ENCODE results near the gene ATR. TPM values are rescaled to one million over a fixed set of nuclear protein-coding genes. Genes with fewer than 3 reads are reported as not detected.

ATR gene
- total RNA-seq, 3 donors from 2014 or later, result 25.6 to 63.7 (median 39.0) TPM

DNA sequence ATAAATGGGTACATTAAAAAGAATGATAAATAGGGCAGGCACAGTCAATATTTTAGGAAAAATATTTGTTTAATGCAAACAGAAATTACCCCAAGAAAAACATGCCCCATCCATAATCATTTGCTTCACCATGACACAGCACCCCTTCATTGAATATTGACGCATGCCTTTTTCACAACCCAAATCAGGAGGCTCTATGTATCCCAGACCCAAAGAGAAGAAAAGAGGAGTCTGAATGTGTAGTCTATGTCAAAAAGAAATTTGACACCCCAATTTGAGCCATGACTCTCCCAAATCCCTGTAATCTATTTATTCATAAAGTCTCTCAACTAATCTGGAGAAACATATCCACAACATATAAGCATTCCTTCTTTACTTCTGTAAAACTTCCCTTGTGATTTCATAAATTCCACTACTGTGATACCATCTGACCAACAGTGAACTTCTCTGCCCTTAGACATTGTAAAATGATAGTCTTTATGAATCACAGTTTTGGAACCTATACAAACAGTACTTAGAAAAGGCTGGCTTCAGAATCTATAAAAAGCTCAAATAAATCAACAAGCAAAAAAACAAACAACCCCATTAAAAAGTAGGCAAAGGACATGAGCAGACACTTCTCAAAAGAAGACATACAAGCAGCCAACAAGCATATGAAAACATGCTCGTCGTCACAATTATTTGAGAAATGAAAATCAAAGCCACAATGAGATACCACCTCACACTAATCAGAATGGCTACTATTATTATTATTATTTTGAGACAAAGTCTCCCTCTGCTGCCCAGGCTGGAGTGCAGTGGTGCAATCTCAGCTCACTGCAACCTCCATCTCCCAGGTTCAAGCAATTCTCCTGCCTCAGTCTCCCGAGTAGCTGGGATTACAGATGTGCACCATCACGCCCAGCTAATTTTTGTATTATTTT lies 77.3 kb downstream of the ATR start:
- intact Hi-C loops (cut with DNase I; ENCODE audit: low total_unique reads), result no loop called here
- no peak for DNase-seq (ENCODE audit: low spot score in 2 of 2)
- no peaks in the 10 kb centered on the region for H3K4me1 ChIP-seq
- H3K27me3 ChIP-seq, result no peaks in the 10 kb centered on the region
- no peak overlapping the region for H3K4me3 ChIP-seq
- TF ChIP-seq POLR2AphosphoS5 (IDR thresholded peaks at IDR 0.05) (no peak), POLR2A (IDR thresholded peaks at IDR 0.05) (no peak)
- TF ChIP-seq, protein P1, sequence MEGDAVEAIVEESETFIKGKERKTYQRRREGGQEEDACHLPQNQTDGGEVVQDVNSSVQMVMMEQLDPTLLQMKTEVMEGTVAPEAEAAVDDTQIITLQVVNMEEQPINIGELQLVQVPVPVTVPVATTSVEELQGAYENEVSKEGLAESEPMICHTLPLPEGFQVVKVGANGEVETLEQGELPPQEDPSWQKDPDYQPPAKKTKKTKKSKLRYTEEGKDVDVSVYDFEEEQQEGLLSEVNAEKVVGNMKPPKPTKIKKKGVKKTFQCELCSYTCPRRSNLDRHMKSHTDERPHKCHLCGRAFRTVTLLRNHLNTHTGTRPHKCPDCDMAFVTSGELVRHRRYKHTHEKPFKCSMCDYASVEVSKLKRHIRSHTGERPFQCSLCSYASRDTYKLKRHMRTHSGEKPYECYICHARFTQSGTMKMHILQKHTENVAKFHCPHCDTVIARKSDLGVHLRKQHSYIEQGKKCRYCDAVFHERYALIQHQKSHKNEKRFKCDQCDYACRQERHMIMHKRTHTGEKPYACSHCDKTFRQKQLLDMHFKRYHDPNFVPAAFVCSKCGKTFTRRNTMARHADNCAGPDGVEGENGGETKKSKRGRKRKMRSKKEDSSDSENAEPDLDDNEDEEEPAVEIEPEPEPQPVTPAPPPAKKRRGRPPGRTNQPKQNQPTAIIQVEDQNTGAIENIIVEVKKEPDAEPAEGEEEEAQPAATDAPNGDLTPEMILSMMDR (IDR thresholded peaks at IDR 0.05), result no peak
- no peaks in the 10 kb centered on the region for H3K9me3 ChIP-seq
- no peaks in the 10 kb centered on the region for H3K36me3 ChIP-seq
- no peak overlapping the region for H3K27ac ChIP-seq

DNA sequence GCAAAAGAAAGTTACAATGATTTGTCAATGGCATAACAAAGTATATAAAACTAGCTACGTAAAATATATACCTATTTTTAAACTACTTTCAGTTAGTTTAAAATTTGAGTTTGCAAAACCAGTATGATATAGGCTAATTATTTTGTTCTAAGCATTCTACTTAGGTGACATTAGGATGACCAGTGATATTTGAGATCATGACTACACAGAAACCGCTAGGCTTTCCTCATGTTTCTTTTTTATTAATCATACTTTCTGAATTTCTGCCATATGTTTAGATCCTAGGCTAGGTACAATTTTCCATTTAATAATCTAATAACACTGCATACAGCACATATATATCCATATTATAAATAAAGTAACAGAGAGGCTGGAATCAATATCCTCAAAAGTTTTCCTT lies 78.3 kb downstream of the ATR start:
- no peaks in the 10 kb centered on the region for H3K36me3 ChIP-seq

DNA sequence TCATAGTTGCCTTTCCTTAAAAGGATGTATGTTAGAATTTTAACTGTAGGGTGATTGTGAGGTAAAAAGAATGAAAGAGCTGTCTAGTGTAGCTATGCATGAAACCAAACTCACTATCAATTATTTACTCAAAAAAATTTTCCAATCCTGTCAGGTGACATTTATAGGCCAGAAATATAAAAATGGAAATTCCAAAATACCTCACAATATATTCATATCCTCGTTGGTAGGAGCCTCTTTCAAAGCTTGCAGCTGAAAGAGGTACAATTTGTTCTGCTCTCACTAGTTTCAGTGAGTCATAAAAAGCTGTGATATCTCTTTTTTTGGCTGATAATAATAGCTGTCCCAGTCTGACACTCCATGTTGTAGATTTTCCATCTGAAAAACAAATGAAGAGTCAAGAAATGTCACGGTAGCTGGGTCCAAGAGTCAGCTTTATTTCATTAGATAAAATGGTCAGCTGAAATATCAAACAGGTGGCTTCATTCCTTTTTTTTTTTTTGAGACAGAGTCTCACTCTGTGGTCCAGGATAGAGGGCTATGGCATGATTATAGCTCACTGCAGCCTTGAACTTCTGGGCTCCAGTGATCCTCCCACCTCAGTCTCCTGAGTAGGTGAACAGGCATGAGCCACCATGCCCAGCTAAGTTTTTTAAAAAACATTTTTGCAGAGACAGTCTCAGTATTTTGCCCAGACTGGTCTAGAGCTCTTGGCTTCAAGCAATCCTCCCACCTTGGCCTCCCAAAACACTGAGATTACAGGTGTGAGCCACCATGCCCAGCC lies 79.9 kb downstream of the ATR start:
- intact Hi-C loops (cut with DNase I; ENCODE audit: low total_unique reads), result no loop called here
- no peaks in the 10 kb centered on the region for H3K9me3 ChIP-seq
- TF ChIP-seq POLR2A (IDR thresholded peaks at IDR 0.05) (no peak), POLR2AphosphoS5 (IDR thresholded peaks at IDR 0.05) (no peak)
- TF ChIP-seq, protein P1 (IDR thresholded peaks at IDR 0.05), result no peak
- H3K36me3 ChIP-seq, result no peaks in the 10 kb centered on the region
- no peak overlapping the region for H3K4me3 ChIP-seq
- H3K27me3 ChIP-seq, result no peaks in the 10 kb centered on the region
- H3K27ac ChIP-seq, result no peak overlapping the region
- DNase-seq (ENCODE audit: low spot score in 2 of 2), result no peak
- no peaks in the 10 kb centered on the region for H3K4me1 ChIP-seq

More for the DNA sequence above, 78.3 kb downstream of the ATR start:
- no peaks in the 10 kb centered on the region for H3K27me3 ChIP-seq
- no peak overlapping the region for H3K27ac ChIP-seq
- intact Hi-C loops (cut with DNase I; ENCODE audit: low total_unique reads), result no loop called here
- DNase-seq (ENCODE audit: low spot score in 2 of 2), result no peak
- no peak overlapping the region for H3K4me3 ChIP-seq
- TF ChIP-seq POLR2AphosphoS5 (IDR thresholded peaks at IDR 0.05) (no peak), POLR2A (IDR thresholded peaks at IDR 0.05) (no peak)
- TF ChIP-seq, protein P1 (IDR thresholded peaks at IDR 0.05), result no peak
- no peaks in the 10 kb centered on the region for H3K9me3 ChIP-seq
- no peaks in the 10 kb centered on the region for H3K4me1 ChIP-seq

DNA sequence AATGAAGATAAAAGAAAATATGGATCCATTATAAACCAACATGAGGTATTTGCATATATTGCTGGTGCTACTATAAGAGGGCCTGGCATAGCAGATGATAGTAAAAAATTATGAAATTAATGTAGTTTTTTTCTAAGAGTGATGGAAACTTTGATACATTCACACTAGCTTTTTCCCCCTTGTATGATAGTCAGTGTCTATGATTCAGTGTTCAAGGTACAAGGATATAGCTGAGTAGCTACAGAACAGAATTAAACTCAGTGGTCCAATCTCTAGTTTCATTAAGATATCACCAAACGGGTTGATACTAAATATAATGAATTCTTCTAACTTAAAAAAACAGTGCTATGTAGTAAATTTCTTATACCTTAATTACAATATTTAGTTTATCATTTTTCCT lies 80.8 kb downstream of the ATR start:
- intact Hi-C loops (cut with DNase I; ENCODE audit: low total_unique reads), result no loop called here
- no peak overlapping the region for H3K27ac ChIP-seq
- no peaks in the 10 kb centered on the region for H3K4me1 ChIP-seq
- DNase-seq (ENCODE audit: low spot score in 2 of 2), result no peak
- TF ChIP-seq POLR2AphosphoS5 (IDR thresholded peaks at IDR 0.05) (no peak), POLR2A (IDR thresholded peaks at IDR 0.05) (no peak)
- TF ChIP-seq, protein P1 (IDR thresholded peaks at IDR 0.05), result no peak
- no peak overlapping the region for H3K4me3 ChIP-seq
- H3K36me3 ChIP-seq, result no peaks in the 10 kb centered on the region
- no peaks in the 10 kb centered on the region for H3K27me3 ChIP-seq
- H3K9me3 ChIP-seq, result no peaks in the 10 kb centered on the region

DNA sequence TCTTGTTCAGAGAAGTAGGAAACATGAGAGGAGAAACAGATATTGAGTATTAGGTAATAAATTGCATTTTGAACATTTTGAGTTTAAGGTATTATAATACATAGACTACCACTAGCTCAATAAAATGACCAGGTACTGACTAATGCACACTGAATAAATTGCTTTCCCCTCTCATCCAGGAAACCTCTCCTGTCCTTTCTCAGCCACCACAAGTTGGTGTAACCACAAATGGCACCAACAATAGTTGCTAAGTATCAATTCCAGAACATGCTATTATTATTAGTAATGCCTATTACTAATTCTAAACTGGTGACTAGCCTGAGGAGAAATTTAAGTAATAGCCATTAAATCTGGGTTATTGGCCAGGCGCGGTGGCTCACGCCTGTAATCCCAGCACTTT lies 83.4 kb downstream of the ATR start:
- intact Hi-C loops (cut with DNase I; ENCODE audit: low total_unique reads), result no loop called here
- no peaks in the 10 kb centered on the region for H3K36me3 ChIP-seq
- no peaks in the 10 kb centered on the region for H3K4me1 ChIP-seq
- TF ChIP-seq, protein P1 (IDR thresholded peaks at IDR 0.05), result no peak
- no peaks in the 10 kb centered on the region for H3K9me3 ChIP-seq
- H3K27me3 ChIP-seq, result no peaks in the 10 kb centered on the region
- no peak for DNase-seq (ENCODE audit: low spot score in 2 of 2)
- H3K27ac ChIP-seq, result no peak overlapping the region
- no peak overlapping the region for H3K4me3 ChIP-seq

Measured in breast epithelium (tissue), 4 donors.